ENCODE data around the gene HS3ST3A1. TPM values are rescaled to one million over a fixed set of nuclear protein-coding genes. Genes with fewer than 3 reads are reported as not detected.

Gene HS3ST3A1
- polyA plus RNA-seq, 1 donor = 1.0 TPM

- DNase-seq (ENCODE audit: low read depth) = no peak
Observed at GRCh38 chr17:13491916-13492736, 109.6 kb downstream of the HS3ST3A1 start.

DNA sequence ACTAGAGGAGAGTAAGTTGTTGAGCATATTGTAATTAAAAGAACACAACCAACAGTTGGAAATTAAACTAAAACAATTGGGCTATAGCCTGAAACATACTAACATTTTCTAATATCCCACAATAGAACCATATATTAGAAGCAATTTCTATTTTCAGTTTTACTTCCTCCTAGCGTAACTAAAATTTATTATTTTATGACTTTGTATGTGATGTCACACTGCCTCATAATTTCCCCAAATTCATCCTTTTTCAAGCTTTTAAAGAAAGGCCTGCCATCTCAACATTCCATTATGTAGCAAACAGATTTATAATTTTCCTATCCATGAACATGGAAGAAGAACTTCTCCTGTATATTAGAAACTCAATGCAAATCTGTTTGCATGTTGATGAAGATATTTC, 110.2 kb downstream of the HS3ST3A1 start:
- no peak for DNase-seq (ENCODE audit: low read depth)

DNA sequence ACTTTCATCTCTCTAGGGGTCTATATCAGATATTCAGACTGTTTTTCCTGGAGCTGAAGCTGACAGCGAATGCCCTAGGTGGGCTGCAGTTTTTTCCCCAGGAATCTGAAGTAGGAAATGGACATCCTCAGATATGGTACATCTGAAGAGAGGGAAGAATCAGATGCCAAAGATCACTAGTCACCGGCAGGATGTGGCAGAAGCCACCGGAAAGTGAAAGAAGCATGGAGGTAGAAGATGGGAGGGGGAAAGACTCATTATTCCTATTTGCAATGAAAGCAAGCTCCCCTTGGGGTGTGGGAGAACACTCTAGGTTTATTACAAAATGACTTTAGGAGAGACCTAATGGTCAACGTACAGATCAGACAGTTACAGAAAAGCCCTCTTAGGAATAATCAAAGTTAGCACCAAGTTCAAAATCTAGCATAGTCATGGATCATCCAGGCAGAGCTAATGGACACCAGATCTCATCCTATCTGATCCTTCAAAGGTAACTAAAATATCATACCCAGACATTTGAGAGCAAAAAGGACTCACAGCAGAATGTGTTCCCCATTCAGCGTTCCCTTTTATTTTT, 110.7 kb downstream of the HS3ST3A1 start:
- no peak for DNase-seq (ENCODE audit: low read depth)

DNA sequence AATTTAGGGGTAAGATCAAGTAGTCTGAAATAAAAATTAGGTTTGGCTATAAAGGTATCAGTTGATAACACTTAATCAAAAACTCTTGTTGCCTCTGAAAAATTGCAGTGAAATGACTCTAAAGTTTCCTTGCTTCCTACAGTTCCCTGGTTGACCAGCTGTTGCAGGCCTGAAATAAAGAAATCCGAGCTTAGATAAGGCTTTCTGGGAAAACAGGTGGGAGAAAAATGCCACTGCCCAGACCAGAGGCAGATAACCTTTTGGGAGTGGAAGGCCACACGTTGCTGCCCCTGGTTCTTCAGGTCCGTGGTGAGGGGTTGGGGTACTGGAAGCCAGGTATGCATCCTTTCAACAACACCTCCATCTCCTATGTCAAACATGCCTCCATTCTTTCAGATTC, 111.3 kb downstream of the HS3ST3A1 start:
- no peak for DNase-seq (ENCODE audit: low read depth)

DNA sequence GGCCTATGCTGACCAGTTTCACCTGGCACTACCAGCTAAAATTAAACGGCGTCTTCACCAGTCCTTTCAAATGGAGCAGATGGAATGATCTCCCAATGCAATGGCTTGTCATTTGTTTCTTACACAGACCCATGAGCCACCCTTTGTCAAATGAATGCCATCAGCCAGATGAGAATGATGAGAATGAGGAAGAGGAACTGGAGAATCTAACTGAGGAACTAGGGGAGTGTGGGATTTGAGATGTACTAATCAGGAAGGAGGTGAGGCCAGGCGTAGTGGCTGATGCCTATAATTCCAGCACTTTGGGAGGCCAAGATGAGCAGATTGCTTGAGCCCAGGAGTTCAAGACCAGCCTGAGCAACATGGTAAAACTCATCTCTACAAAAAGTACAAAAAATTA, 116.4 kb downstream of the HS3ST3A1 start:
- DNase-seq (ENCODE audit: low read depth) = no peak

DNA sequence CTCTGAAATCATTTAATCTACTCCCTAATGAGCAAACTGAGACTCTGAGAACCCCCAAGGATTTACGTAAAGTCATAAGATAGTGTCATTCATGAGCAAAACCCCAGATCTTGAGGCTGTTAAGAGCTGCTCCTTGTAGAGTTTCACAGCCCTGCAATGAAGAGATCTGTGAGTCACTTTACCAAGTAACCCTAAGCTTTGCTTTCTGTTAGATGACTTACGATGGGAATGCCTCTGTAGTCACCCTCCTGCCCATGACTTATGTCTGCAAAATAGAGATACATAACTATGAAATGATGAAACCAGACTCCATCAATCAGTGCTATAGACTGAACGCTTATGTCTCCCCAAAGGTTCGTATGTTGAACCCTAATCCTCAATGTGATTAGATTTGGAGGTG, 117.7 kb downstream of the HS3ST3A1 start:
- no peak for DNase-seq (ENCODE audit: low read depth)

DNA sequence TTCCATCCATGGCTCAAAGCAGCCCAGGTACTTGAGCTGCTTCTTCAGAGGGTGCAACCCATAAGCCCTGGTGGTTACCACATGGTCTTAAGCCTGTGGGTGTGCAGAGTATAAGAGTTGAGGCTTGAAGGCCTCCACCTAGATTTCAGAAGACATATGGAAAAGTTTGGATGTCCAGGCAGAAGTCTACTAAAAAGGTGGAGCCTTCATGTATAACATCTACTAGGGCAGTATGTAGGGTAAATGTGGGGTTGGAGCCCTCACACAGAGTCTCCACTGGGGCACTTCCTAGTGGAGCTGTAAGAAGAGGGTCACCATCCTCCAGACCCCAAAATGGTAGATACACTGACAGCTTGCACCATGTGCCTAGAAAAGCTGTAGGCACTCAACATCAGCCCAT, 120.9 kb downstream of the HS3ST3A1 start:
- DNase-seq (ENCODE audit: low read depth) = no peak

GRCh38 chr17:13478326-13478830, 123.4 kb downstream of the HS3ST3A1 start:
- DNase-seq (ENCODE audit: low read depth) = no peak

DNA sequence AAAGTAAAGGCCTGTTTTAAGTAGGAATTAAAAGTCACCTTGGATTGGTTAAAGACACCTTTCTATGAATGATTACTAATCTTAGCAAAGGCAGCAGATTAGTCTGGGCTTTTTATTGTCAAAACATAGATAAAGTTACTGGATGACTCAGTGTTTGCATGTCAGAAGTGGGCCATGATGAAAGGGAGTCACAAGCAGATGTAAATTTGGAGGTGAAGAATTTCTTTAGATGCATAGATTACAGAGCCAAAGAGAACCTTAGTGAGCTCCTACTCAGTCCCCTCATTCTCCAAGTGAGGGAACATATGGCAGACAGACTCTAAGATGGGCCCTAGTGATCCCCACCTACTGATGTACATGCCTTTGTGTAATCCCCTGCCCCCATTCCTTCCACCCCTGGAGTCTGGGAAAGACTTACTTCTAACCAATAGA, 124.5 kb downstream of the HS3ST3A1 start:
- no peak for DNase-seq (ENCODE audit: low read depth)

DNA sequence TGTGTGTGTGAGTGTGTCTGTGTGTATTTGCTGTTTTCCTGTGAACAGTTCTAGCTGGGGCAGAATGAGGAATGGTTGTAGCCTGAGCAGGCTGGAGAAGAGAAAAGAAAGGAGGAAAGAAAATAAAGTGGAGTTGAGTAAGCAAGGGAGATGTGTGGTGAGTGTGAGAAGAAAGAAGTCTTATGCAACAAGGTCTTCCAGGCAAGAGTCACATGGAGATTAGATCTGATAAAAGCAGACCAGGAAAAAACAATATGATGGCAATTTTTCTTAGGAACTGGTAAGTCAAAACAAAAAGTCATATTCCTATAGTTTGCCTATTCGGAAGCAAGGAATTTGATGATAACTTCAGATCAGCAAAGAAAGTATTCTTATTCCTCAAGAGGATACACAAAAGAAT, 125.0 kb downstream of the HS3ST3A1 start:
- DNase-seq (ENCODE audit: low read depth) = no peak

GRCh38 chr17:13475574-13476223, 126.0 kb downstream of the HS3ST3A1 start:
- no peak for DNase-seq (ENCODE audit: low read depth)

- no peak for DNase-seq (ENCODE audit: low read depth)
Observed at GRCh38 chr17:13474073-13474800, 127.5 kb downstream of the HS3ST3A1 start.

GRCh38 chr17:13465678-13466077, 136.1 kb downstream of the HS3ST3A1 start:
- no peak for DNase-seq (ENCODE audit: low read depth)

GRCh38 chr17:13462673-13463124, 139.0 kb downstream of the HS3ST3A1 start:
- no peak for DNase-seq (ENCODE audit: low read depth)

GRCh38 chr17:13462146-13462545, 139.6 kb downstream of the HS3ST3A1 start:
- DNase-seq (ENCODE audit: low read depth) = no peak

- peak; percentile 28 for DNase-seq (ENCODE audit: low read depth)
Observed at GRCh38 chr17:13460261-13461000, 141.3 kb downstream of the HS3ST3A1 start.

- DNase-seq (ENCODE audit: low read depth) = no peak
Observed at GRCh38 chr17:13457783-13458182, 143.9 kb downstream of the HS3ST3A1 start.

All from forelimb muscle (tissue), 1 donor.